Mucosa of stomach (tissue), 1 donor: ENCODE results near the gene PARVG.
"Not testable (repeated sequence)": the region's sequence is repeated elsewhere in the genome, so short reads cannot be mapped to it uniquely, and the experiment has no call there.

ENCODE experiments used
- H3K27me3 ChIP-seq: one replicate; pipeline ENCODE4 v1.7.0; 2013; ENCODE audit warnings: mild to moderate bottlenecking, low read length; ENCODE audit not compliant: control insufficient read depth, insufficient read depth
- H3K36me3 ChIP-seq: one replicate; pipeline ENCODE4 v1.7.0; 2013; ENCODE audit warnings: low read length; ENCODE audit not compliant: control insufficient read depth, insufficient read depth
- H3K4me1 ChIP-seq: one replicate; pipeline ENCODE4 v1.7.0; 2013; ENCODE audit warnings: mild to moderate bottlenecking, low read length; ENCODE audit not compliant: control insufficient read depth, insufficient read depth
- H3K4me3 ChIP-seq: one replicate; pipeline ENCODE4 v1.7.0; 2013; ENCODE audit warnings: low read length
- H3K9ac ChIP-seq: one replicate; pipeline ENCODE4 v1.7.0; 2013; ENCODE audit warnings: mild to moderate bottlenecking, low read length, moderate library complexity
- H3K9me3 ChIP-seq: one replicate; pipeline ENCODE4 v1.7.0; 2013; ENCODE audit warnings: mild to moderate bottlenecking, low read length, moderate library complexity; ENCODE audit not compliant: control insufficient read depth
- donor health status: Pancreatic carcinoma.

PARVG gene

GRCh38 chr22:44225091-44225689, 44.5 kb downstream of the PARVG start:
- Histone ChIP-seq H3K27me3 (no peaks in the 10 kb centered on the region), H3K4me1 (no peaks in the 10 kb centered on the region), H3K36me3 (no peaks in the 10 kb centered on the region), H3K9me3 (no peaks in the 10 kb centered on the region), H3K4me3 (no peak overlapping the region), H3K9ac (no peak overlapping the region)

DNA sequence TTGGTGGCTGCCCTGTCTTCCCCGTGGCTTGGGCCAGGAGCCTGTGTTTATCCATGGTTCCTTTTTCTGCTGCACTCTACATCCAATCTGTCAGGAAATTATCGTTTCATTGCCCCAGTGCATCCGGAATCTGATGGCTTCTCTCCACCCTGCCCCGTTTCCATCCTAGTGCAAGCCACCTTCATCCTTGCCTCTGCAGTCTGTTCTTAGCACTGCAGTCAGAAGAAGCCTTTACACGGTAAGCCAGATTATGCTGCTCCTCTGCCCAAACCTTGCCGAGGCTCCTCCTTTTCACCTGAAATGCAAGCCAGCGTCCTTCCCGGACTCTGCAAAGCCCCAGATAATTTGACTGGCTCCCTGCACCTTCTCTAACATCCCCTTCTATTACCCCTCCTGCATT, 45.1 kb downstream of the PARVG start:
- no peaks in the 10 kb centered on the region for H3K36me3 ChIP-seq
- H3K4me3 ChIP-seq, result no peak overlapping the region
- no peaks in the 10 kb centered on the region for H3K9me3 ChIP-seq
- no peak overlapping the region for H3K9ac ChIP-seq
- no peaks in the 10 kb centered on the region for H3K4me1 ChIP-seq
- H3K27me3 ChIP-seq, result no peaks in the 10 kb centered on the region

DNA sequence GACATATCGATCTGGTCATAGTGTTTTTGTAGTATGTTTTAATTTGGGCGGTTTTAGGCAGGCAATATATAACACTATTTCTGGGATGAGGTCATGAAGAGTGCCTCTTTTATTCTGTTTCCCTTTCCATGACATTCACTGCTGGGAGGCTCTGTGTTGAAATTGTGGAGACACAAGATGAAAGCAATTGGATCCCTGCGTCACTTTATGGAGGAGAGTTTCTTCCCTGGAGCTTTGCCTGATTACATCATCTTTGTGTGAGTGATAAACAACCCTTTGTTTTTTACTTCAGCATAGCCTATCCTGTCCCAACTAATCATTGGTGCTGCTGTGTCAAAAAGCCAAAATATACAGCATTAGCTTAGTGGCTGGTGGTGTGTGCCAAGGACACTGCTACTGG, 48.6 kb downstream of the PARVG start:
- H3K4me1 ChIP-seq, result no peaks in the 10 kb centered on the region
- H3K36me3 ChIP-seq, result no peaks in the 10 kb centered on the region
- no peak overlapping the region for H3K9ac ChIP-seq
- no peak overlapping the region for H3K4me3 ChIP-seq
- no peaks in the 10 kb centered on the region for H3K27me3 ChIP-seq
- H3K9me3 ChIP-seq, result no peaks in the 10 kb centered on the region

- no peaks in the 10 kb centered on the region for H3K36me3 ChIP-seq
- H3K4me1 ChIP-seq, result no peaks in the 10 kb centered on the region
- no peaks in the 10 kb centered on the region for H3K9me3 ChIP-seq
- no peak overlapping the region for H3K9ac ChIP-seq
- H3K4me3 ChIP-seq, result no peak overlapping the region
- no peaks in the 10 kb centered on the region for H3K27me3 ChIP-seq
Observed at GRCh38 chr22:44229809-44230208, 49.1 kb downstream of the PARVG start.

GRCh38 chr22:44231233-44231632, 50.5 kb downstream of the PARVG start:
- Histone ChIP-seq H3K4me3 (no peak overlapping the region), H3K27me3 (no peaks in the 10 kb centered on the region), H3K4me1 (no peaks in the 10 kb centered on the region), H3K9me3 (no peaks in the 10 kb centered on the region), H3K36me3 (no peaks in the 10 kb centered on the region), H3K9ac (no peak overlapping the region)

- H3K9me3 ChIP-seq, H3K4me1 ChIP-seq, H3K36me3 ChIP-seq: not testable (repeated sequence)
Observed at GRCh38 chr22:44234372-44234771, 53.6 kb downstream of the PARVG start.

GRCh38 chr22:44237290-44237689, 56.6 kb downstream of the PARVG start:
- H3K4me3 ChIP-seq, result no peak overlapping the region
- H3K27me3 ChIP-seq, result no peaks in the 10 kb centered on the region
- H3K9ac ChIP-seq, result no peak overlapping the region
- H3K4me1 ChIP-seq, result no peaks in the 10 kb centered on the region
- no peaks in the 10 kb centered on the region for H3K9me3 ChIP-seq
- H3K36me3 ChIP-seq, result no peaks in the 10 kb centered on the region

More at GRCh38 chr22:44234372-44234771, 53.6 kb downstream of the PARVG start:
- H3K27me3 ChIP-seq, H3K4me3 ChIP-seq, H3K9ac ChIP-seq: not testable (repeated sequence)

- H3K27me3 ChIP-seq, H3K9me3 ChIP-seq, H3K9ac ChIP-seq, H3K4me1 ChIP-seq, H3K4me3 ChIP-seq, H3K36me3 ChIP-seq: not testable (repeated sequence)
Observed at GRCh38 chr22:44241121-44241520, 60.4 kb downstream of the PARVG start.

- Histone ChIP-seq H3K27me3 (no peaks in the 10 kb centered on the region), H3K9me3 (no peaks in the 10 kb centered on the region), H3K9ac (no peak overlapping the region), H3K4me3 (no peak overlapping the region), H3K36me3 (no peaks in the 10 kb centered on the region), H3K4me1 (no peaks in the 10 kb centered on the region)
Observed at GRCh38 chr22:44242946-44243724, 62.4 kb downstream of the PARVG start.

DNA sequence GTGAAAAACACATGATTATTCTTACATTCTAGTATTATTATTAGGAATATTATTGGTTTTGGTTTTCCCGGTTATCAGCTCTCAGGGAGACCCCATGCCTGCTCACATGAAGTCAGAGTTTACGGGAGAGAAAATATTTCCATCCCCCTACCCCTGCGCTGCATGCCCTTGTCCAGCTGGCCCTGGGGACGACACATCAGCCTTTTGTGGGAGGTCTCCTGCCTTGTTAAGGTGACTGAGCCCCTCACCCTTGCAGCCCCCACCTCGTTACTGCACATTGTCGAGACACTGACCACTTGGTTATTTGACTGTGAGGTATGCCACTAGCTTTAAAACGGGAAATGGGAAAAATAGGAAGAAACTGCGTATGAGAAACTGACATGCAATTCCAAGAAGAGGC, 63.0 kb downstream of the PARVG start:
- no peaks in the 10 kb centered on the region for H3K27me3 ChIP-seq

GRCh38 chr22:44244265-44244822, 63.6 kb downstream of the PARVG start:
- Histone ChIP-seq H3K4me3 (no peak overlapping the region), H3K9me3 (no peaks in the 10 kb centered on the region), H3K9ac (no peak overlapping the region), H3K27me3 (no peaks in the 10 kb centered on the region), H3K36me3 (no peaks in the 10 kb centered on the region), H3K4me1 (no peaks in the 10 kb centered on the region)

More for the DNA sequence above, 63.0 kb downstream of the PARVG start:
- Histone ChIP-seq H3K4me3 (no peak overlapping the region), H3K4me1 (no peaks in the 10 kb centered on the region), H3K9ac (no peak overlapping the region), H3K9me3 (no peaks in the 10 kb centered on the region), H3K36me3 (no peaks in the 10 kb centered on the region)

- Histone ChIP-seq H3K4me3 (no peak overlapping the region), H3K27me3 (no peaks in the 10 kb centered on the region), H3K9me3 (no peaks in the 10 kb centered on the region), H3K4me1 (no peaks in the 10 kb centered on the region), H3K9ac (no peak overlapping the region), H3K36me3 (no peaks in the 10 kb centered on the region)
Observed at GRCh38 chr22:44245438-44245837, 64.7 kb downstream of the PARVG start.
